ENCODE results near the gene TRMT112.

The TRMT112 gene

GRCh38 chr11:64317325-64317960 is at the start of gene TRMT112:
Gene TRMT112, minus strand, starts transcription at chr11:64317559. Its CDS starts 33 bp downstream, at chr11:64317526.
- peaks cover 0 to 55% (median 31%) of the 10 kb centered on the region in 5 donors for H3K4me1 ChIP-seq (ENCODE audit: control insufficient read depth in 5 of 5, insufficient read depth in 5 of 5, low read length in 5 of 5)
- no peaks in the 10 kb centered on the region for H3K27me3 ChIP-seq (ENCODE audit: control insufficient read depth in 5 of 5, insufficient read depth in 4 of 5, low read length in 5 of 5)
- no peaks in the 10 kb centered on the region for H3K9me3 ChIP-seq (ENCODE audit: control insufficient read depth in 5 of 5, low read length in 5 of 5)
- peak within 1 kb of the TSS; percentile 99 for H3K27ac ChIP-seq (ENCODE audit: low read depth, low read length)
- peak within 1 kb of the TSS; percentile 75 to 94 (median 88) for H3K9ac ChIP-seq (ENCODE audit: low read length in 5 of 5)
- peaks cover 0 to 47% (median 37%) of the 10 kb centered on the region in 5 donors for H3K36me3 ChIP-seq (ENCODE audit: control insufficient read depth in 5 of 5, insufficient read depth in 5 of 5, low read length in 5 of 5)
- H3K4me3 ChIP-seq (ENCODE audit: low read depth in 1 of 5, low read length in 5 of 5), result peak within 1 kb of the TSS; percentile 86 to 91 (median 88)

GRCh38 chr11:64366751-64367150 is 49.4 kb upstream of the TRMT112 start:
- Histone ChIP-seq H3K4me1 (ENCODE audit: control insufficient read depth in 5 of 5, insufficient read depth in 5 of 5, low read length in 5 of 5) (no peaks in the 10 kb centered on the region), H3K27ac (ENCODE audit: low read depth, low read length) (no peak overlapping the region), H3K36me3 (ENCODE audit: control insufficient read depth in 5 of 5, insufficient read depth in 5 of 5, low read length in 5 of 5) (peaks cover 5 to 86% (median 71%) of the 10 kb centered on the region in 5 donors), H3K9me3 (ENCODE audit: control insufficient read depth in 5 of 5, low read length in 5 of 5) (no peaks in the 10 kb centered on the region), H3K9ac (ENCODE audit: low read length in 5 of 5) (no peak overlapping the region), H3K4me3 (ENCODE audit: low read depth in 1 of 5, low read length in 5 of 5) (no peak overlapping the region), H3K27me3 (ENCODE audit: control insufficient read depth in 5 of 5, insufficient read depth in 4 of 5, low read length in 5 of 5) (no peaks in the 10 kb centered on the region)

GRCh38 chr11:64364911-64365310 is 47.6 kb upstream of the TRMT112 start:
- H3K27ac ChIP-seq (ENCODE audit: low read depth, low read length), result no peak overlapping the region
- H3K4me1 ChIP-seq (ENCODE audit: control insufficient read depth in 5 of 5, insufficient read depth in 5 of 5, low read length in 5 of 5), result peaks cover 0 to 9% (median 8%) of the 10 kb centered on the region in 5 donors
- no peak overlapping the region for H3K4me3 ChIP-seq (ENCODE audit: low read depth in 1 of 5, low read length in 5 of 5)
- H3K9ac ChIP-seq (ENCODE audit: low read length in 5 of 5), result no peak overlapping the region
- no peaks in the 10 kb centered on the region for H3K9me3 ChIP-seq (ENCODE audit: control insufficient read depth in 5 of 5, low read length in 5 of 5)
- H3K27me3 ChIP-seq (ENCODE audit: control insufficient read depth in 5 of 5, insufficient read depth in 4 of 5, low read length in 5 of 5), result no peaks in the 10 kb centered on the region
- peaks cover 5 to 89% (median 68%) of the 10 kb centered on the region in 5 donors for H3K36me3 ChIP-seq (ENCODE audit: control insufficient read depth in 5 of 5, insufficient read depth in 5 of 5, low read length in 5 of 5)

GRCh38 chr11:64364435-64364834 is 47.1 kb upstream of the TRMT112 start:
- Histone ChIP-seq H3K36me3 (ENCODE audit: control insufficient read depth in 5 of 5, insufficient read depth in 5 of 5, low read length in 5 of 5) (peaks cover 5 to 84% (median 63%) of the 10 kb centered on the region in 5 donors), H3K27me3 (ENCODE audit: control insufficient read depth in 5 of 5, insufficient read depth in 4 of 5, low read length in 5 of 5) (no peaks in the 10 kb centered on the region), H3K4me1 (ENCODE audit: control insufficient read depth in 5 of 5, insufficient read depth in 5 of 5, low read length in 5 of 5) (peaks cover 0 to 14% (median 12%) of the 10 kb centered on the region in 5 donors)

GRCh38 chr11:64362339-64362738 is 45.0 kb upstream of the TRMT112 start:
- peaks cover 5 to 64% (median 49%) of the 10 kb centered on the region in 5 donors for H3K36me3 ChIP-seq (ENCODE audit: control insufficient read depth in 5 of 5, insufficient read depth in 5 of 5, low read length in 5 of 5)

More at GRCh38 chr11:64364435-64364834, 47.1 kb upstream of the TRMT112 start:
- Histone ChIP-seq H3K9me3 (ENCODE audit: control insufficient read depth in 5 of 5, low read length in 5 of 5) (no peaks in the 10 kb centered on the region), H3K27ac (ENCODE audit: low read depth, low read length) (no peak overlapping the region), H3K9ac (ENCODE audit: low read length in 5 of 5) (no peak overlapping the region), H3K4me3 (ENCODE audit: low read depth in 1 of 5, low read length in 5 of 5) (no peak overlapping the region)

GRCh38 chr11:64361659-64362058 is 44.3 kb upstream of the TRMT112 start:
- Histone ChIP-seq H3K27ac (ENCODE audit: low read depth, low read length) (no peak overlapping the region), H3K4me3 (ENCODE audit: low read depth in 1 of 5, low read length in 5 of 5) (no peak overlapping the region), H3K9ac (ENCODE audit: low read length in 5 of 5) (no peak overlapping the region), H3K9me3 (ENCODE audit: control insufficient read depth in 5 of 5, low read length in 5 of 5) (no peaks in the 10 kb centered on the region), H3K27me3 (ENCODE audit: control insufficient read depth in 5 of 5, insufficient read depth in 4 of 5, low read length in 5 of 5) (no peaks in the 10 kb centered on the region), H3K4me1 (ENCODE audit: control insufficient read depth in 5 of 5, insufficient read depth in 5 of 5, low read length in 5 of 5) (peaks cover 2 to 31% (median 29%) of the 10 kb centered on the region in 5 donors), H3K36me3 (ENCODE audit: control insufficient read depth in 5 of 5, insufficient read depth in 5 of 5, low read length in 5 of 5) (peaks cover 2 to 61% (median 47%) of the 10 kb centered on the region in 5 donors)

More at GRCh38 chr11:64362339-64362738, 45.0 kb upstream of the TRMT112 start:
- H3K27me3 ChIP-seq (ENCODE audit: control insufficient read depth in 5 of 5, insufficient read depth in 4 of 5, low read length in 5 of 5), result no peaks in the 10 kb centered on the region
- no peak overlapping the region for H3K27ac ChIP-seq (ENCODE audit: low read depth, low read length)
- H3K9me3 ChIP-seq (ENCODE audit: control insufficient read depth in 5 of 5, low read length in 5 of 5), result no peaks in the 10 kb centered on the region
- no peak overlapping the region for H3K4me3 ChIP-seq (ENCODE audit: low read depth in 1 of 5, low read length in 5 of 5)
- H3K9ac ChIP-seq (ENCODE audit: low read length in 5 of 5), result no peak overlapping the region
- peaks cover 0 to 30% (median 27%) of the 10 kb centered on the region in 5 donors for H3K4me1 ChIP-seq (ENCODE audit: control insufficient read depth in 5 of 5, insufficient read depth in 5 of 5, low read length in 5 of 5)

GRCh38 chr11:64360448-64360921 is 43.1 kb upstream of the TRMT112 start:
- H3K9me3 ChIP-seq (ENCODE audit: control insufficient read depth in 5 of 5, low read length in 5 of 5), result no peaks in the 10 kb centered on the region
- peak overlapping the region in 2 of 5 donors; percentile 96 to 99 for H3K4me3 ChIP-seq (ENCODE audit: low read depth in 1 of 5, low read length in 5 of 5)
- H3K27ac ChIP-seq (ENCODE audit: low read depth, low read length), result no peak overlapping the region
- no peak overlapping the region for H3K9ac ChIP-seq (ENCODE audit: low read length in 5 of 5)
- H3K36me3 ChIP-seq (ENCODE audit: control insufficient read depth in 5 of 5, insufficient read depth in 5 of 5, low read length in 5 of 5), result peaks cover 2 to 51% (median 38%) of the 10 kb centered on the region in 5 donors
- H3K4me1 ChIP-seq (ENCODE audit: control insufficient read depth in 5 of 5, insufficient read depth in 5 of 5, low read length in 5 of 5), result peaks cover 2 to 38% (median 33%) of the 10 kb centered on the region in 5 donors
- no peaks in the 10 kb centered on the region for H3K27me3 ChIP-seq (ENCODE audit: control insufficient read depth in 5 of 5, insufficient read depth in 4 of 5, low read length in 5 of 5)

GRCh38 chr11:64359712-64360445 is 42.5 kb upstream of the TRMT112 start:
- H3K9me3 ChIP-seq (ENCODE audit: control insufficient read depth in 5 of 5, low read length in 5 of 5), result no peaks in the 10 kb centered on the region
- peak overlapping the region in 4 of 5 donors; percentile 78 to 96 (median 92) for H3K9ac ChIP-seq (ENCODE audit: low read length in 5 of 5)
- H3K4me1 ChIP-seq (ENCODE audit: control insufficient read depth in 5 of 5, insufficient read depth in 5 of 5, low read length in 5 of 5), result peaks cover 2 to 44% (median 39%) of the 10 kb centered on the region in 5 donors
- no peaks in the 10 kb centered on the region for H3K27me3 ChIP-seq (ENCODE audit: control insufficient read depth in 5 of 5, insufficient read depth in 4 of 5, low read length in 5 of 5)
- H3K4me3 ChIP-seq (ENCODE audit: low read depth in 1 of 5, low read length in 5 of 5), result peak overlapping the region; percentile 75 to 99 (median 87)
- H3K36me3 ChIP-seq (ENCODE audit: control insufficient read depth in 5 of 5, insufficient read depth in 5 of 5, low read length in 5 of 5), result peaks cover 2 to 45% (median 32%) of the 10 kb centered on the region in 5 donors
- H3K27ac ChIP-seq (ENCODE audit: low read depth, low read length), result peak overlapping the region; percentile 16

GRCh38 chr11:64358907-64359711 is 41.8 kb upstream of the TRMT112 start, which contains the start of gene RPS6KA4:
Gene RPS6KA4, plus strand, starts transcription at chr11:64359162. Its CDS starts 74 bp downstream, at chr11:64359236.
- Histone ChIP-seq H3K4me3 (ENCODE audit: low read depth in 1 of 5, low read length in 5 of 5) (peak within 1 kb of the TSS; percentile 75 to 99 (median 87)), H3K27ac (ENCODE audit: low read depth, low read length) (peak within 1 kb of the TSS; percentile 84), H3K4me1 (ENCODE audit: control insufficient read depth in 5 of 5, insufficient read depth in 5 of 5, low read length in 5 of 5) (peaks cover 2 to 46% (median 40%) of the 10 kb centered on the region in 5 donors), H3K27me3 (ENCODE audit: control insufficient read depth in 5 of 5, insufficient read depth in 4 of 5, low read length in 5 of 5) (no peaks in the 10 kb centered on the region), H3K9me3 (ENCODE audit: control insufficient read depth in 5 of 5, low read length in 5 of 5) (no peaks in the 10 kb centered on the region), H3K36me3 (ENCODE audit: control insufficient read depth in 5 of 5, insufficient read depth in 5 of 5, low read length in 5 of 5) (peaks cover 0 to 41% (median 32%) of the 10 kb centered on the region in 5 donors), H3K9ac (ENCODE audit: low read length in 5 of 5) (peak within 1 kb of the TSS; percentile 84 to 96 (median 92))
